Bone marrow (tissue), 2 donors: Measurements from ENCODE around the gene CCNL1.

Experiments
- DNase-seq, 2 donors: peaks; one replicate each; lab custom pipeline; 2025; lab: John Stamatoyannopoulos, UW

Gene CCNL1

GRCh38 chr3:157123621-157124020 lies 36.3 kb downstream of the CCNL1 start:
- DNase-seq: no peak

- DNase-seq: no peak
These were observed 37.0 kb downstream of the CCNL1 start for GRCh38 chr3:157122832-157123427.

GRCh38 chr3:157122116-157122515 lies 37.8 kb downstream of the CCNL1 start:
- no peak for DNase-seq

- DNase-seq: no peak
These were observed 38.4 kb downstream of the CCNL1 start for GRCh38 chr3:157121522-157121921.

GRCh38 chr3:157120071-157120892 lies 39.7 kb downstream of the CCNL1 start:
- no peak for DNase-seq

- no peak for DNase-seq
These were observed 40.5 kb downstream of the CCNL1 start for GRCh38 chr3:157119369-157119951.

- no peak for DNase-seq
These were observed 41.9 kb downstream of the CCNL1 start for GRCh38 chr3:157117875-157118654.

GRCh38 chr3:157117206-157117605 lies 42.7 kb downstream of the CCNL1 start:
- no peak for DNase-seq

GRCh38 chr3:157116017-157116416 lies 43.9 kb downstream of the CCNL1 start:
- DNase-seq: no peak

GRCh38 chr3:157115069-157116006 lies 44.6 kb downstream of the CCNL1 start:
- DNase-seq: no peak

- DNase-seq: no peak
These were observed 46.0 kb downstream of the CCNL1 start for GRCh38 chr3:157113832-157114505.

- no peak for DNase-seq
These were observed 47.4 kb downstream of the CCNL1 start for GRCh38 chr3:157112536-157112935.

GRCh38 chr3:157111518-157111917 lies 48.4 kb downstream of the CCNL1 start:
- no peak for DNase-seq

GRCh38 chr3:157110761-157111278 lies 49.1 kb downstream of the CCNL1 start:
- DNase-seq: no peak

- no peak for DNase-seq
These were observed 50.4 kb downstream of the CCNL1 start for GRCh38 chr3:157109267-157110141.

GRCh38 chr3:157107644-157108133 lies 52.3 kb downstream of the CCNL1 start:
- no peak for DNase-seq

GRCh38 chr3:157107037-157107436 lies 52.9 kb downstream of the CCNL1 start:
- DNase-seq: no peak

- no peak for DNase-seq
These were observed 54.9 kb downstream of the CCNL1 start for GRCh38 chr3:157104928-157105652.

GRCh38 chr3:157104521-157104920 lies 55.4 kb downstream of the CCNL1 start:
- no peak for DNase-seq
